ENCODE data around the gene OSBPL10.

DNA sequence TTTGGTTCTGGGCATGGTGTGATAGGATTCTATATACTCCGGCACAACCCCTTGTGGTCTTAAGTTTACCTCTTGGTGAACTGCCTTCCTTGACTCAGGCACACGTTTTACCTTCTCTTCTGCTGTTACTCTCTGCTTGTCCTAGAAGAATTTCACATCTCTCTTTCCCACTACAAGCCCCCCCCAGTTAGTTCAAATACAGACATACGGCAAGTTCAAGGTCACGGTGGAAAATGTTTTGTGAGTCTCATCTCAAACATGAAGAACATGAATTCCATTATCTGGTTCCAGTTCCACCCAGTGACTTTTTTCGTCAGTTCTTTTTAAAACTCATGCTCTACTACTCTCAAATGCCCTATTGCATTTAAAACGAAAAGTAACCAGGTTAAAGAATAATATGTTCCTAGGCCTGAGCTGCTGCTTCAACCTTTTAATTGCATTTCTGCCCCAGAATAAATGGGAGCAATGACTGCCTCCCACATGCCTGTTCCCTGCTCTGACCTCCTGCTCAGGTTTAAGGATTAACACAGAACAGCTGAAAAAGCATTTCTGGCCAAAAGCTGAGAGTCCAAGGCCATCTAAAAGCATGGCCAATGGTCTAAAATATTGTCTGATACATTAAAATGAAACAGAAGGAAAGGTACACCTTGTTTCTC lies 132.8 kb downstream of the OSBPL10 start:
- TF ChIP-seq, protein P1, sequence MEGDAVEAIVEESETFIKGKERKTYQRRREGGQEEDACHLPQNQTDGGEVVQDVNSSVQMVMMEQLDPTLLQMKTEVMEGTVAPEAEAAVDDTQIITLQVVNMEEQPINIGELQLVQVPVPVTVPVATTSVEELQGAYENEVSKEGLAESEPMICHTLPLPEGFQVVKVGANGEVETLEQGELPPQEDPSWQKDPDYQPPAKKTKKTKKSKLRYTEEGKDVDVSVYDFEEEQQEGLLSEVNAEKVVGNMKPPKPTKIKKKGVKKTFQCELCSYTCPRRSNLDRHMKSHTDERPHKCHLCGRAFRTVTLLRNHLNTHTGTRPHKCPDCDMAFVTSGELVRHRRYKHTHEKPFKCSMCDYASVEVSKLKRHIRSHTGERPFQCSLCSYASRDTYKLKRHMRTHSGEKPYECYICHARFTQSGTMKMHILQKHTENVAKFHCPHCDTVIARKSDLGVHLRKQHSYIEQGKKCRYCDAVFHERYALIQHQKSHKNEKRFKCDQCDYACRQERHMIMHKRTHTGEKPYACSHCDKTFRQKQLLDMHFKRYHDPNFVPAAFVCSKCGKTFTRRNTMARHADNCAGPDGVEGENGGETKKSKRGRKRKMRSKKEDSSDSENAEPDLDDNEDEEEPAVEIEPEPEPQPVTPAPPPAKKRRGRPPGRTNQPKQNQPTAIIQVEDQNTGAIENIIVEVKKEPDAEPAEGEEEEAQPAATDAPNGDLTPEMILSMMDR (IDR thresholded peaks at IDR 0.05; ENCODE audit: low read length) = no peak
- TF ChIP-seq EZH2 (IDR thresholded peaks at IDR 0.05; ENCODE audit: borderline replicate concordance, low read length) = no peak

Data from OCI-LY1 (cell line).